ENCODE measurements around the gene TSPOAP1. TPM values are rescaled to one million over a fixed set of nuclear protein-coding genes. Genes with fewer than 3 reads are reported as not detected.

The TSPOAP1 gene
- total and polyA plus RNA-seq, 10 of the 15 experiments (the other 5 are each of a cell fraction or from before 2014, with no cell fraction given) = 0.58 to 16.4 (median 4.2) TPM; not detected in 1

GRCh38 chr17:58344791-58345157, 16.2 kb upstream of the TSPOAP1 start:
- Histone ChIP-seq H2AFZ (ENCODE audit: control insufficient read depth, low read depth, low read length) (no peak overlapping the region), H3K36me3 (ENCODE audit: control insufficient read depth in 2 of 2, insufficient read depth in 2 of 2, low read length in 1 of 2) (peaks cover 19 to 37% of the 10 kb centered on the region in 2 experiments), H3K4me2 (ENCODE audit: control insufficient read depth, insufficient read depth) (peak overlapping the region; percentile 92), H3K27ac (ENCODE audit: control insufficient read depth, insufficient read depth) (peak overlapping the region; percentile 100), H3K9me3 (replicated peaks; ENCODE audit: control insufficient read depth, insufficient read depth, low read length) (no peaks in the 10 kb centered on the region), H3K4me3 (peak overlapping the region; percentile 54; the same call in 1 of the 2 replicates), H3K27me3 (replicated peaks in 1 of 2; ENCODE audit: control insufficient read depth in 2 of 2, insufficient read depth in 2 of 2, low read length in 1 of 2) (no peaks in the 10 kb centered on the region), H4K20me1 (ENCODE audit: control insufficient read depth, insufficient read depth) (no peaks in the 10 kb centered on the region; the same call in 1 of the 2 replicates), H3K79me2 (ENCODE audit: control insufficient read depth, insufficient read depth, low read length) (peaks cover 93% of the 10 kb centered on the region), H3K4me1 (ENCODE audit: control insufficient read depth, insufficient read depth, low read length) (peaks cover 57% of the 10 kb centered on the region), H3K9ac (ENCODE audit: control insufficient read depth, insufficient read depth, low read length) (peak overlapping the region; percentile 96)
- WGBS (ENCODE audit: insufficient coverage, insufficient replicate concordance, low lambda C conversion rate, missing lambda C conversion rate) = 0% methylated on average over 2 of the region's 2 CpGs
- TSS peak; percentile 58 for BruUV-seq (replicated peaks)
- FAIRE-seq (no peak), DNase-seq (ENCODE audit: low read depth, low spot score) (peak; percentile 62), ATAC-seq (peak; percentile 58)
- in situ Hi-C loops (cut with MboI) = no loop called here
- ChIA-PET RAD21 (ENCODE audit: unreplicated experiment) (interaction anchor here (0.7 to 18.1 kb wide), 27 partner anchors 8 to 398 kb away, joined by 3 to 323 read pairs (median 6); partner anchors contain the start of genes RNF43, SUPT4H1 and TSPOAP1), SMC1A (ENCODE audit: uncharacterized antibody, unreplicated experiment) (interaction anchor here (0.7 to 10.3 kb wide), 33 partner anchors 10 to 626 kb away, joined by 3 to 249 read pairs (median 4); partner anchors contain the start of genes RNF43 and TSPOAP1), POLR2A (interaction anchor here (0.5 to 18.5 kb wide), 17 partner anchors 8 to 1283 kb away, joined by 3 to 373 read pairs (median 6); partner anchors contain the start of genes RNF43 and SUPT4H1), CTCF (interaction anchor here (0.6 to 6.7 kb wide), 30 partner anchors 8 to 411 kb away, joined by 3 to 163 read pairs (median 5); partner anchors contain the start of genes RNF43 and TSPOAP1)
- intact Hi-C loops (cut with micrococcal nuclease; ENCODE audit: unreplicated experiment) = loop anchor here (1.0 to 5.0 kb wide), 3 partner anchors 15 to 173 kb away; no protein-coding TSS in a partner anchor
- no peak for TF ChIP-seq RBBP5 (conservative IDR thresholded peaks at IDR 0.05)
- 0 out of 2 replicates have a peak, but pooled peaks have one; percentile 4 for TF ChIP-seq MLLT1 (IDR thresholded peaks at IDR 0.05)
- TF ChIP-seq CBX3 (IDR thresholded peaks at IDR 0.05; ENCODE audit: borderline replicate concordance, low read depth) = no peak
- TF ChIP-seq SKIL (IDR thresholded peaks at IDR 0.05; ENCODE audit: low read depth, poor library complexity, severe bottlenecking) = no peak
- no peak for TF ChIP-seq RFX5 (IDR thresholded peaks at IDR 0.05; ENCODE audit: low read depth, low read length)
- TF ChIP-seq NFIC (IDR thresholded peaks at IDR 0.05; ENCODE audit: low read depth, low read length) = no peak
- no peak for TF ChIP-seq TAF1 (IDR thresholded peaks at IDR 0.05; ENCODE audit: borderline replicate concordance, low read depth, low read length)
- TF ChIP-seq PKNOX1 (IDR thresholded peaks at IDR 0.05) = no peak
- no peak for TF ChIP-seq YY1 (IDR thresholded peaks at IDR 0.05; ENCODE audit: low read depth, low read length)
- no peak for TF ChIP-seq BMI1 (IDR thresholded peaks at IDR 0.05; ENCODE audit: borderline replicate concordance)
- no peak for TF ChIP-seq ZNF207 (IDR thresholded peaks at IDR 0.05; ENCODE audit: borderline replicate concordance)
- TF ChIP-seq ELK1 (IDR thresholded peaks at IDR 0.05; ENCODE audit: low read depth, low read length) = no peak
- no peak for TF ChIP-seq CEBPB (IDR thresholded peaks at IDR 0.05; ENCODE audit: borderline replicate concordance in 1 of 2, low read depth in 2 of 2, low read length in 2 of 2)
- TF ChIP-seq SIX5 (IDR thresholded peaks at IDR 0.05; ENCODE audit: low read depth, low read length, severe bottlenecking) = no peak
- TF ChIP-seq TCF12 (IDR thresholded peaks at IDR 0.05; ENCODE audit: low read depth, low read length) = peak; percentile 53; the same call in 1 of the 2 replicates

Data from GM12878 (cell line).